Measurements from ENCODE around the gene RBBP8.
A peak's percentile ranks its signal among the peaks of the same experiment; 100 is the strongest.

The RBBP8 gene

GRCh38 chr18:23065234-23065806 is 132.2 kb downstream of the RBBP8 start:
- DNase-seq = no peak

GRCh38 chr18:23066060-23066459 is 132.9 kb downstream of the RBBP8 start:
- no peak for DNase-seq

- DNase-seq = no peak
Observed at GRCh38 chr18:23066504-23067039, 133.4 kb downstream of the RBBP8 start.

GRCh38 chr18:23067236-23067635 is 134.1 kb downstream of the RBBP8 start:
- DNase-seq = no peak

GRCh38 chr18:23068011-23068410 is 134.9 kb downstream of the RBBP8 start:
- DNase-seq = no peak

- DNase-seq = no peak
Observed at GRCh38 chr18:23068570-23069310, 135.6 kb downstream of the RBBP8 start.

- DNase-seq = no peak
Observed at GRCh38 chr18:23069481-23069880, 136.4 kb downstream of the RBBP8 start.

- no peak for DNase-seq
Observed at GRCh38 chr18:23069898-23070297, 136.8 kb downstream of the RBBP8 start.

- peak; percentile 62 to 66 for DNase-seq
Observed at GRCh38 chr18:23071285-23071684, 138.2 kb downstream of the RBBP8 start.

GRCh38 chr18:23072079-23072478 is 139.0 kb downstream of the RBBP8 start:
- no peak for DNase-seq

- DNase-seq = no peak
Observed at GRCh38 chr18:23073996-23074606, 141.0 kb downstream of the RBBP8 start.
